ENCODE results near the gene CDC42BPG. TPM values are rescaled to one million over a fixed set of nuclear protein-coding genes. Genes with fewer than 3 reads are reported as not detected.
A peak's percentile ranks its signal among the peaks of the same experiment; 100 is the strongest.

The CDC42BPG gene
- total RNA-seq, 2 donors from 2014 or later = 0.37 to 0.71 TPM

DNA sequence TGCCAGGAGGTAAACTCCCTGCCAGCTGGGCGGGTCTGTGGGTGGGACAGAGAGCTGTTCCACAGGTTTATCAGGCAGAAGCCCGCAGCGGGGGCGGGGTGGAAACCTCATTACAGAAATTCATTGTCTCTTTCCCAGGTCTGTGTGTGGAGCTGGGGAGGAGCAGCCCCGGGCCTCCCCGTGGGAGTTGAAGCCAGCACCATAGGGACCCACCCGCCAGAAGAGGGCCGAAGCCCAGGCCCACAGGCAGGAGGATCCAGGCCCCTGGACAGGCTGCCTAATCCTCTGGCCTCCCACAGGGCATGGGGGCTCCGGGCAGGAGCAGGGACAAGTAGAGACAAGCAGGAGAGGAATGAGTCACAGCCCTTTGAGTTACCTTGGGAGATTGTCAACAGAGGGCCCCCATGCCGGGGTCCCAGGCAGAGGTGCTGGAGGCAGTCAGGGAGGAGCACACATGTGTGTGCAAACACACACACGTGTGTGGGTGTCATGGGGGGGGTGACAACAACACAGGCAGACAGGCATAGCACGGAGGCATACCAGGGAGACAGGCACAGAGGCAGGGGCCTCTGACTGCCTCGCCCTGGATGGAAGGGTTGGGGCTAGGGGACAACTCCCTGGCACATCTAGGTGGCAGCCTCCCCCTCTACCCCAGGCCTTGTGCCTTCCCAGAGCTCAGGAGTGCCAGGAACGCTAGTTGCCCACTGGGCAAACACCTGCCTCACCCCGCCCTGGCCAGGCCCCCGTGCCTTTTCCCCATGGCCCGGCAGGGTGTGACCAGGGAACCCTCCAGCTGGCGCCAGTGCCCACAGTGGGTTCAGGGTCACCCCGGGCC lies 1.4 kb downstream of the CDC42BPG start:
- H3K36me3 Mint-ChIP-seq (ENCODE audit: low read depth) = no peaks in the 10 kb centered on the region
- no peaks in the 10 kb centered on the region for H3K9me3 Mint-ChIP-seq
- peak overlapping the region; percentile 73 for H3K4me3 Mint-ChIP-seq
- H3K4me1 Mint-ChIP-seq = peaks cover 14% of the 10 kb centered on the region
- no peaks in the 10 kb centered on the region for H3K27me3 Mint-ChIP-seq
- no peak for ATAC-seq (replicated peaks)
- peak overlapping the region; percentile 38 for H3K27ac Mint-ChIP-seq

DNA sequence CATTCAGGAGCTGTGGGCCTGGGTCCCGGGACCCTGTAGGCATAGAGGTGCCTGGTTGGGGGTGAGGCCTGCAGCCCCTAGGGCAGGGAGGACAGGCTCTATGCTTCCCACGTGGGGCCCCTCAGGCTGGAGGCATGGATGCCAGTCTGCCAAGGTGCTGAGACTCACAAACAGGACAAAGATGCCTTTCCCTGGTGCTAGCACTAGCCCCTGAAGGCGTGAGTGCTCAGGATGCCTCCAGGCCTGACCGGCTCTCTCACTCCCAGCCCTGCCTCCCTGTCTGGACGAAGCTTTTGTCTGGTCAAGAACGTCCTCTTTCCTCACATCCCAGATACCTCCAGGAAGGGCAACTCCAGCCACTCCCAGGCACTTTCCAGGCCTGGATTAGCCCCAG lies 2.1 kb downstream of the CDC42BPG start:
- Mint-ChIP-seq H3K4me1 (peaks cover 12% of the 10 kb centered on the region), H3K27ac (no peak overlapping the region), H3K4me3 (no peak overlapping the region), H3K27me3 (no peaks in the 10 kb centered on the region), H3K9me3 (no peaks in the 10 kb centered on the region), H3K36me3 (ENCODE audit: low read depth) (no peaks in the 10 kb centered on the region)
- no peak for ATAC-seq (replicated peaks)

DNA sequence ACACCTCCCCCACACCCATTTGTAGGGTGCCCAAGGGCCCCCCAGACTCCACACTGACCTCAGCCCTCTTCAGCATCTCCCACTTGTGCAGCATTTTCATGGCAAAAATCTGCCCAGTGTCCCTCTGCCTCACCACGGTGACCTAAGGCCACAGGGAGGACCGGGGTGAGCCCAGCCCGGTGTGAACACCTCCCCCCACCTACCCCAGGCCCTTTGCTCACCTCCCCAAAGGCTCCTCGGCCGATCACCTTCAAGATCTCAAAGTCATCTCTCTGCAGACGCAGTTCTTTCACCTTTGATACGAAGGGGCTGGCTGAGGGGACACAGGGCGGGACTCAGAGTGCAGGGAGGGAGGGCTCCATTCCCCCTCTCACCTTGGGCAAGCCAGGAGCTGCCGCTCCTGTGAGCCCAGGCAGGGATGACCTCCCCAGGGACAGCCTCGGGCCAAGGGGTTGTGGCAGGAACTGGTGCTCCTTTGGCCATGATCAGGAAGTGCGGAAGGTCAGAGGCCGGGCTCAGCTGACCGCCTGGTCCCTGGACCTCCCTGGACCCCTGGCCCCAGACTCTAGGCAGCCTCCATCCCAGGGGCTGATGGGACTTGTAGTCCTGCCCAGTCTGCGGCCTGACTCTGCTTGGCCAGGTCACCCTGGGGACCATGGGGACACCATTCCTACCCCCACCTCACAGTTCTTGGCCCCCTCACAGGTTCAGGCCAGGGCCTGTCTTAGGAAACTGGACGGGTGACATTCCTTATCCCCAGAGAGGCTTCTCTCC lies 2.7 kb downstream of the CDC42BPG start:
- Mint-ChIP-seq H3K36me3 (ENCODE audit: low read depth) (no peaks in the 10 kb centered on the region), H3K27me3 (no peaks in the 10 kb centered on the region), H3K9me3 (no peaks in the 10 kb centered on the region), H3K4me1 (peaks cover 10% of the 10 kb centered on the region), H3K4me3 (no peak overlapping the region), H3K27ac (no peak overlapping the region)
- ATAC-seq (replicated peaks) = no peak

DNA sequence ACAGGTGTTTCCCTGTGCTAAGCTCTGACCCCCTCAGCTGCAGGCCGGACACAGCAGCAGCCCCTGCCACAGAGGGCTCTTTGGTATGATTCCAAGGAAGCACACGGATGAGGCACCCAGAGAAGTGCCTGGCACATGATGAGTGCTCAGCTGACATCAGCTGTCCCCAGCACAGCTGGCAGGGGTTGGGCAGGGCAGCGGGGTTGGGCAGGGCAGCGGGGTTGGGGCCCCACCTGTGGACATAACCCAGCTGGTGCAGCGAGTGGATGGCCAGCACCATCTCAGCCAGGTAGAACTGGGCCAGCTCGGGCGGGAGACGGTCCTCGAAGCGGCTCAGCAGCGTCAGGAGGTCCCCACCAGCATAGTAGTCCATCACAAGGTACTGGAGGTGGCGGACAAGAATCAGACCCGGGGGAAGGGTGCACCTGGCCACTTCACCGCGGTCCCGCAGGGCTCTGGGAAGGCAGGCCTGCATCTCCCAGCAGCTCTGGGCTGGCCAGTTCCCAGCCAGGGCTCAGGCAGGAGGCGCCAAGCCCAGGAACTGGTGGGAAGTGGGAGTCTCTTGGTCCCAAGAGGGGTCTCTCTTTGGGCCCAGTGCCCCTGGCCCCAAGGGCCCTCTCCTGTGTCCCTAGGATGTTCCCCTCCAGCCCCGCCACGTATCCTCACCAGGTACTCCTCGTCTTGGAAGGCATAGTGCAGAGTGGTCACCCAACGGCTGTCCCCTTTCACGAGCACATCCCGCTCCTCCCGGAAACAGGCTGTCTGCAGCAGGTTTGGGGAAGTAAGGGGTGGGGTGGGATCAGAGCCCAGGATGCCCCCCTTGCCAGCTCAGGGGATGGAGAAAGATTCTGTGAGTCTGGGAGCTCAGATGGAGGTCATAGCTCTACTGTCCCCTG lies 4.3 kb downstream of the CDC42BPG start:
- H3K36me3 Mint-ChIP-seq (ENCODE audit: low read depth) = no peaks in the 10 kb centered on the region
- H3K4me1 Mint-ChIP-seq = peaks cover 8% of the 10 kb centered on the region
- no peak overlapping the region for H3K27ac Mint-ChIP-seq
- ATAC-seq (replicated peaks) = no peak
- H3K4me3 Mint-ChIP-seq = no peak overlapping the region
- no peaks in the 10 kb centered on the region for H3K27me3 Mint-ChIP-seq
- no peaks in the 10 kb centered on the region for H3K9me3 Mint-ChIP-seq

DNA sequence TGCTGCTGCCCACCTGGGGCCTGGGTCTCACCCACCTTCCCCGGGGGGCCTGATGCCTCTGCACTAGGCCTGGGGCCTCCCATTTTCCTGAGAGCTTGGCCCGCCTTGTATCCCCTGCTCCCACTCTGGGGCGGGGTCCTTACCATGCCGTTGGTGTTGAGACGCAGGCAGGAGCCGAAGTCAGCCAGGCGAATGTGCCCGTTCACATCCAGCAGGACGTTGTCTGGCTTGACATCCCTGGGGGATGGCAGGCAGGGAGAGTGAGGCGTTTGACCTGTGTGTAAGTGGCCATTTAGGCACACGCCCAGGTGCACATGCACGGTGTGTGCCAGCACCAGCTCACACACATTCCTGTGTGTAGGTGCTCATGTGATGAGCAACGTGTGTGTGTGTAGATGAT lies 5.1 kb downstream of the CDC42BPG start:
- H3K27ac Mint-ChIP-seq = no peak overlapping the region
- H3K36me3 Mint-ChIP-seq (ENCODE audit: low read depth) = no peaks in the 10 kb centered on the region
- no peak overlapping the region for H3K4me3 Mint-ChIP-seq
- no peaks in the 10 kb centered on the region for H3K27me3 Mint-ChIP-seq
- H3K4me1 Mint-ChIP-seq = peaks cover 5% of the 10 kb centered on the region
- no peaks in the 10 kb centered on the region for H3K9me3 Mint-ChIP-seq
- ATAC-seq (replicated peaks) = no peak

DNA sequence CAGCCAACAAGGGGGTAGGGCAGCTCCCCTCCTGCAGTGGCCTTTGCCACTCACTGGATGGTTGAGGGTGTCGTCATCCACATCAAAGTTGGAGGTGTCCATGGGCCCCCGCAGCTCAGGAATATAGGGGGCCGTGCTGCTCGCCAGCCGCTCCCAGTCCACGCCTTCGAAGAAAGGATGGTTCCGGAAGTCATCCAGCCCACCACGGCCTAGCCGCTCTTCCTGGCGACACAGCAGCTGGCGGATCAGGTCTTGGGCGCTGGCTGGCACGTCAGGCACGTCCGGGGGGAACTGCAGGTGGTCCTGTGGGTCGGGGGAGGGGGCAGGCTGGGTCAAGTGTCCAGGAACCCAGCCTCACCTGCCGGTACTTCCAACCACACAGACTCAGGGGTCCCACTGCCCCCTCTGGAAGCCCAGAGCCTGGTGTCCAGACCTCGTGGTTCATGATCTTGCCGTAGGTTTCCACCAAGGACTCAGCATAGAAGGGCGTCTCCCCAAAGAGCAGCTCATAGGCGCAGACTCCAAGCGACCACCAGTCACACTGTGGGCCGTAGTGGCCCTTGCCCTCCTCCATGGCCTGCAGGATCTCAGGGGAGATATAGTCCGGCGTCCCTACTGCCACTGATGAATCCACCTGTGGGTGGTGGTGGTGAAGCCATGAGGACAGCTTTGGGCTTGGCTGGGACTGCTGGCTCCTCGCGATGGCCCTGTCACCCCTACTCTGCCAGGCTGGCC lies 5.7 kb downstream of the CDC42BPG start:
- no peak for ATAC-seq (replicated peaks)
- Mint-ChIP-seq H3K9me3 (no peaks in the 10 kb centered on the region), H3K4me1 (peaks cover 3% of the 10 kb centered on the region), H3K36me3 (ENCODE audit: low read depth) (no peaks in the 10 kb centered on the region), H3K27me3 (no peaks in the 10 kb centered on the region), H3K4me3 (no peak overlapping the region), H3K27ac (no peak overlapping the region)

DNA sequence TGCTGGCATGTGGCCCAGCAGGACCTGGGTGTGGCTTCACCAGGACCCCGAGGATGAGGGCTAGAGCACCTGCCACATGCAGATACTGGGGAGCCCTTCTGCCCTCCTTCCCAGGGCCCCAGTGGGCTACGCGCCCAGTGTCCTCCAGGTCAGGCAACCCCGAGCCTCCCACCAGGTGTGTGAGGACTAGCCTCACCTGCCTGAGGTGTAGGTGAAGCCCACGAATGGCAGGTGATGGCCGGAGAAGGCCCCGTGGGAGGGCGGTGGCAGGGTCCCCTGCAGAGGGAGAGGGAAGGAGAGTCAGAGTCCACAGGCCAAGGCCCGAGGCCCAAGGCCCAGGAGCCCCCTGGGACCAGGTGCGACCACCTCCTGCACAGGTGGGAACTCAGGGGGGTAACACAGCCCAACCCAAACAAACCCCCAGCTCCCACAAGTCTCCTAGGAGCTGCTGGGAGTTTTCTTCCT lies 6.5 kb downstream of the CDC42BPG start:
- Mint-ChIP-seq H3K9me3 (no peaks in the 10 kb centered on the region), H3K36me3 (ENCODE audit: low read depth) (no peaks in the 10 kb centered on the region), H3K27me3 (no peaks in the 10 kb centered on the region), H3K27ac (no peak overlapping the region), H3K4me3 (no peak overlapping the region), H3K4me1 (no peaks in the 10 kb centered on the region)
- ATAC-seq (replicated peaks) = no peak

DNA sequence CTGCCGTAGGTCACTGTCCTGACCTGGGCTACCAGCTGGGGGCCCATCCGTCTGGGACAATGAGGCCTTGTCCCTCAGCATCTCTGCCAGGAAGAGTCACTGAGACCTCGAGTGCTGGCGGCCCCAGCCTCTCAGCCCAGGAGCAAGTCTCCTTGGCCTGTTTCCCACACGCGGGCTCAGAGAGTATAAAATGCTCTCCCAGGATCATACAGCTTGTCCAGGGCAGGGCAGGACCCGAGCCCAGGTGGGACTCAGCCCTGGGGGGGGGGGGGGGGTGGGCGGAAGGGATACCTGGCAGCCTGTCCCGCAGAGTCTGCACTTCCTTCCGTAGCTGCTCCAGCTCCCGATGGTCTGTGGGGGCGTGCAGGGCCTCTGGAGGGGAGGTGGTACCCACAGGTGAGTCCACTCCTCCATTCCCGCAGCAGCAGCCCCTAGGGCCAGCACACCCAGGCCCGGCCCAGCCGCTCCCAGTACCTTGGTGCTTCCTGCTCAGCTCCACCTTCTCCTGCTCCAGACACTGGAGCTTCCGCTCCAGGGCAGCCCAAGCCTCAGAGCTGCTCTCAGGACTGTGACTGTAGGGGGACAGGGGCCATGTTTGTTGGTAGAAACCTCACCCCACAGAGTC lies 7.9 kb downstream of the CDC42BPG start:
- H3K4me3 Mint-ChIP-seq = no peak overlapping the region
- H3K4me1 Mint-ChIP-seq = no peaks in the 10 kb centered on the region
- H3K36me3 Mint-ChIP-seq (ENCODE audit: low read depth) = no peaks in the 10 kb centered on the region
- no peaks in the 10 kb centered on the region for H3K9me3 Mint-ChIP-seq
- no peak for ATAC-seq (replicated peaks)
- H3K27me3 Mint-ChIP-seq = no peaks in the 10 kb centered on the region
- peak overlapping the region; percentile 66 for H3K27ac Mint-ChIP-seq

DNA sequence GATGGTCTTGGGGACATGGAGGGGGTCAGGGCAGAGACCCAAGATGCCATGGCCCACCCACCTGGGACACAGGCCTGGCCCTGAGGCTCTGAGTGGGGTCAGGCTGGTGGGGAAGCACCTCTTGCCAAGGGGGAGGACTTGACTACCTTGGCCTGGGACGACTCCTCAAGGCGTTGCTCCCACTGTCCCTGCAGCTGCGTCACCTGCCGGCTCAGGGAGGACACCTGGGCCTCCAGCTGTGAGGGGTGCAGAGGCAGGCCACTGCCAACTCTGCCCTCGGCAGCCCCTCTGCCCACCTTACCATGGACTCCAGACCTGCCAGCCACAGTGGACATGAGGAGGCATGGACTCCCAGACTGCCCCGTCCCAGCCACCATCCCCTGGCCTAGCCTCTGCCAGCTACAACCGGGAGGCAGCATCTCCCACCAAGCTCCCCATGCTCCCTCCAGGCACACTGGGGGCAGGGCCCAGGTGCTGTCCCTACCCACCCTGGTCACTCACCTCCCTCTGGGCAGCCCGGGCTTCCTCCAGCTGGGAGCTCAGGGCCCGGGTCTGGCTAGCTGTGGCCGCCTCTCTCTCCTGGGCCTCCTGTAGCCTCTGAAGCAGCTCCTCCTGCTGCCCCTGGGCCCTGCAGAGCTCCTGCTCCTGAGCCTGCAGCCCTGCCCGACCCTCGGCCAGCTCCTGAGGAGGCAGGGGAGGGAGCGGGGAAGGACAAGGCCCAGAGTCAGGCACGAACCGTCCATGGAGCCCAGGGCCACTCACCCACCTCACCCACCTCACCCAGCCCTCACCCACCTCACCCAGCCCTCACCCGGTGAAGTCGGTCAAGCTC lies 8.6 kb downstream of the CDC42BPG start:
- Mint-ChIP-seq H3K27ac (no peak overlapping the region), H3K4me1 (no peaks in the 10 kb centered on the region), H3K9me3 (no peaks in the 10 kb centered on the region)

DNA sequence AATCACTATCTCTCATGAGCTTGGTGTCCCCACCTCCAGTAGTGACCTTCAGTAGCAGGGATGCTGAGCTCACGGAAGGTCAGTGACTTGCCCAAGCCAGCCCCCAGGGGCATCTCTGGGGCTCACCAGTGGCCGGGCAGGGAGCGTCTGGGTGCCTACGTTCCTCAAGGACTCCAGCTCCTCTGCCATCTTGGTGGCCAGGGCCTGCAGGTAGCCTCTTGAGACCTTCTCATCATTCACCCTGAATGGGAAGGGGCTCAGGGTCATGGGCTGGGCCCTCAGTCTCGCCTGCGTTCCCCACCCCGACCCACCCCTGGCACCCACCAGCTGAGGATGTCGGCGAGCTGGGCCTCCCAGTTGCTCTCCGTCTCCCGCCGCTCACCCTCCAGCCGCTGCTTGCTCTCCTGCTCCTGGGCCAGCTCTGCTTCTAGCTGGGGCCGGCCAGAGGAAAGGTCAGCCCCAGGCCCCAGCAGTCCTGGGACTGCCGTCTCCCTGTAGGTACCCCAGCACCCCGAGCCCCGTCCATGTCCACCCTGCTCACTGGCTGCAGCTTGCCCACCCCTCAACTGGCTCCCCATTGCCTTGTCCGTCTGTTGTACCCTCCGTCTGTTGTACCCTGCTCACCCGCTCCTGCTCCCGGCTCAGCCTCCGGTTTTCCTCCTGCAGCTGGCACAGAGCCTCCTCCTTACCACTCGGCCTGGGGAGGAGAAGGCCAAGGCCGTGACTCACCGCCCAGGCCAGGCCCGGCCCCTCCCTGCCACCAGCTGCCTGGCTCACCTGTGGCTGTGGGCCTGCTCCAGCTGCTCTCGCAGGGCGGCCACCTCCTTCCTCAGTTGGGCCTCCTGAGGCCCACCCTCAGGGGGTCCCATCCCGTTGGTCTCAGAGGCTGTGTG lies 9.5 kb downstream of the CDC42BPG start:
- Mint-ChIP-seq H3K4me1 (no peaks in the 10 kb centered on the region), H3K36me3 (ENCODE audit: low read depth) (no peaks in the 10 kb centered on the region), H3K27ac (no peak overlapping the region), H3K9me3 (no peaks in the 10 kb centered on the region), H3K27me3 (no peaks in the 10 kb centered on the region), H3K4me3 (no peak overlapping the region)
- no peak for ATAC-seq (replicated peaks)

More for the DNA sequence above, 8.6 kb downstream of the CDC42BPG start:
- H3K36me3 Mint-ChIP-seq (ENCODE audit: low read depth) = no peaks in the 10 kb centered on the region
- H3K4me3 Mint-ChIP-seq = no peak overlapping the region
- H3K27me3 Mint-ChIP-seq = no peaks in the 10 kb centered on the region
- no peak for ATAC-seq (replicated peaks)

DNA sequence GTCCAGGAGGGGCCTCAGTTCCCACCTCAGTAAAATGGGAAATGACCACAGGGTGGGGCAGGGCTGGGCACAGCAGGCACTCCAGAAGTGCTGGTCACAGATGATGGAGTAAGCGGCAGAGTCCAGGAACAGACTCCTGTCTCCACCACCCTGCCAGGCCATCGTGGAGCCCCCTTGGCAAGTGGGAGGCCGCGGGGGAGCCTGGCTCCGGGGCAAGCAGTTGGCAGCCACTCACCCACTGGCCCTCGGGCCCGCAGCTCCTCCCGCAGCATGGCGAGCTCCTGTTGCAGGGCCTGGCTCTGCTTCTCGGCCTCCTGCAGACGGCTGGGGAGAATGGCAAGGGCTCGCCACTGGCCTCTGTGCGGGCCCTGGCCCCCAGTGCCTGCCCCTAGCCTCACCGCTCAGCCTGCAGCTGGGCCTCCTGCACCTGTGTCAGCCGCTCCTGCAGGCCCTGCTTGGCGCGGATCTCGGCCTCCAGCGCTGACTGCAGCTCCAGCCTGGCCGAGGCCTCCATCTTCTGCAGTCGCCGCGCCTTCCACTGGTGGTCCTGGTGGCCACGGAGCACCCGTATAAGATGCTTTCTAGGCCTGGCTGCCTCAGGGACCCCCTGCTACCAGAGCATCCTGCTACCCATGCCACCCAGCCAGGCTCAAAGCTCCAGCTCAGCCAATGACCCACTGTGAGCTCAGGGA lies 10.3 kb downstream of the CDC42BPG start:
- Mint-ChIP-seq H3K4me1 (no peaks in the 10 kb centered on the region), H3K27ac (no peak overlapping the region), H3K27me3 (no peaks in the 10 kb centered on the region), H3K36me3 (ENCODE audit: low read depth) (no peaks in the 10 kb centered on the region), H3K9me3 (no peaks in the 10 kb centered on the region), H3K4me3 (no peak overlapping the region)
- ATAC-seq (replicated peaks) = no peak

DNA sequence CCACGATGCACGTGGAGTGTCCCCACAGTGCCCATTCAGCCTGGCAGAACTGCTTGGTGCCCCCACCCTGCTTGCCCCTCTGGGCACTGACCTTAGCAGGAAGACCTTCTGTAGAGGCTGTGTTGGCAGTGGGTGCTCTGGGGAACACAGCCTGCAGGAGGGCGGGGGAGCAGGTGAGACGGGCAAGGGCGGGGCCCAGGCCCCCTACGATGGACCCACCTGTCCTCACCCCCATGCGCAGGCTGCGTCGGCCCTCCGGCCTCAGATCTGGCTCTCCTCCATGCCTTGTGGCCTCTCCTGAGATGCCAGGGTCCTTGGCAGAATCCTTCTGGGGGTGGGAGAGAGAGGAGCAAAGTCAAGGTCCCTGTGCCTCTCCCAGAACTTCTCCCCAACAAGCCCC lies 10.9 kb downstream of the CDC42BPG start:
- no peaks in the 10 kb centered on the region for H3K27me3 Mint-ChIP-seq
- no peak overlapping the region for H3K4me3 Mint-ChIP-seq
- no peak overlapping the region for H3K27ac Mint-ChIP-seq
- no peaks in the 10 kb centered on the region for H3K4me1 Mint-ChIP-seq
- H3K9me3 Mint-ChIP-seq = no peaks in the 10 kb centered on the region
- ATAC-seq (replicated peaks) = no peak
- no peaks in the 10 kb centered on the region for H3K36me3 Mint-ChIP-seq (ENCODE audit: low read depth)
